NB4 (cell line): ENCODE measurements around the gene RASAL2.

Experiments
- CTCF ChIP-seq: IDR thresholded peaks from one replicate; pipeline ENCODE4 v1.5.1; 2012; ENCODE audit warnings: low read depth, low read length
- MYC ChIP-seq: IDR thresholded peaks from 2 replicates; pipeline ENCODE4 v1.6.1; 2011; ENCODE audit warnings: low read depth, low read length
- POLR2A ChIP-seq: IDR thresholded peaks from 2 replicates; pipeline ENCODE4 v1.6.1; 2011; ENCODE audit warnings: mild to moderate bottlenecking; ENCODE audit not compliant: insufficient read length; ENCODE audit errors: extremely low read depth
- TF ChIP-seq, protein P1 (sequence below): IDR thresholded peaks from 2 replicates; pipeline ENCODE4 v1.6.1; 2011; ENCODE audit warnings: low read depth, low read length

- TF ChIP-seq CTCF, result no peak
- no peak for TF ChIP-seq MYC
- TF ChIP-seq, protein P1, sequence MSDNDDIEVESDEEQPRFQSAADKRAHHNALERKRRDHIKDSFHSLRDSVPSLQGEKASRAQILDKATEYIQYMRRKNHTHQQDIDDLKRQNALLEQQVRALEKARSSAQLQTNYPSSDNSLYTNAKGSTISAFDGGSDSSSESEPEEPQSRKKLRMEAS, result no peak
- no peak for TF ChIP-seq POLR2A
Measured at GRCh38 chr1:178502330-178502714, 408.4 kb downstream of the RASAL2 start.
